ENCODE results near the gene A2M. TPM values are rescaled to one million over a fixed set of nuclear protein-coding genes. Genes with fewer than 3 reads are reported as not detected.
A peak's percentile ranks its signal among the peaks of the same experiment; 100 is the strongest.

A2M gene
- total and polyA plus RNA-seq, 4 donors: 1,731 to 2,622 (median 2,052) TPM

DNA sequence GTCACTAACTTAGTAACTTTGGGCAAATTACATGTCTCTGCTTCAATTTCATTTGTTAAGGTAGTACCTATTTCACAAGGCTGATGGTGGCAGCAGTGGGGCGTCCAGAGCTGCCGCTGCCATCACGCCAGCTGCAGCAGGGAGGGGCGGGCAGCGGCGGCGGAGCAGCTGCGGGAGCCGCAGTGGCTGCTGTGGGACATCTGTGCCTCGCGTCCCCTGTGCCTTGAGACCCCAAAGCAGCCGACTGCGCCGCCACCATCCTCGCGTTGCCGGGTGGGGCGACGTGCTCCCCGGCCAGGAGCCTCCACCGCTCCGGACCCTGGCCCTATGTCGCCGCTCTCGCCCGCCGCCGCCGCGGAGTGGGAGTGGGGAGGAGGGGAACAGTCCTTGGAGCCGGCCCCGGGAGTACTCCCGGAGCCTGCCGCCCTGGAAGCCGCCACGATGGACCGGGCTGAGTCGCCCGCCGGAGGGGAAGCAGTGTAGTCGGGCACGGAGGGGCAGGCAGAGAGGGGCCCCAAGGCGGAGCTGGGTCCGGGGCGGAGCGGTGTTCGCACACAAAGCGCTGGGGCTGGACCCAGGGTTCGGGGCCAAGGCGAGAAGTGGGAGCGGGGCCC, 51.4 kb downstream of the A2M start (continued):
- peak; percentile 32 for TF ChIP-seq CTCF (IDR thresholded peaks at IDR 0.05; ENCODE audit: low read depth, low read length, missing input control)

DNA sequence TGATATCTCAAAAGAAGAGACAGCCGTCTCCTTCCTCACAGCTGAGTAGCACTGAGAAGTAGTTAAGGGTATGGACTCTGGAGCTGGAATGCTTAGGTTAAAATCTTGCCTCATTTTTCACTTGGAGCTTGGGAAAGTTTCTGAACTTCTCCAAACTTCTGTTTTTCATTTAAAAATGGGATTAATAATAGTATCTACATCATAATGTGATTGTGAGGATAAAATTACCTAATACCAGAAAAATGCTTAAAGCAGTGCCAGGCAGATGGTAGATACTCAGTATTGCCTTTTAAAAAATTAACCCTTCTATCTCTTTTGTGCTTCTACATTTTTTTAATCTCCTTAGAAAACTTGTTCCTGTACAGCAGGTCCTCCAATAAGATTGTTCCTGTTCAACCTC, 63.1 kb downstream of the A2M start:
- TF ChIP-seq GABPA (IDR thresholded peaks at IDR 0.05 in 1 of 2, conservative IDR thresholded peaks at IDR 0.05 in 1 of 2) (no peak), FOXA1 (IDR thresholded peaks at IDR 0.05) (no peak), NR2F2 (IDR thresholded peaks at IDR 0.05) (no peak), ATF3 (IDR thresholded peaks at IDR 0.05) (no peak), EGR1 (IDR thresholded peaks at IDR 0.05; ENCODE audit: low read depth in 2 of 2) (no peak), ZBTB33 (IDR thresholded peaks at IDR 0.05) (no peak), TAF1 (conservative IDR thresholded peaks at IDR 0.05) (no peak), JUND (IDR thresholded peaks at IDR 0.05) (no peak), HNF4A (conservative IDR thresholded peaks at IDR 0.05) (no peak), YY1 (IDR thresholded peaks at IDR 0.05) (no peak), HNF4G (IDR thresholded peaks at IDR 0.05) (no peak), RXRA (IDR thresholded peaks at IDR 0.05) (no peak), RAD21 (IDR thresholded peaks at IDR 0.05) (no peak), REST (IDR thresholded peaks at IDR 0.05) (no peak), SP1 (IDR thresholded peaks at IDR 0.05) (no peak), CTCF (IDR thresholded peaks at IDR 0.05; ENCODE audit: low read depth, low read length, missing input control) (no peak), FOXA2 (IDR thresholded peaks at IDR 0.05) (no peak)
- TF ChIP-seq, protein P1, sequence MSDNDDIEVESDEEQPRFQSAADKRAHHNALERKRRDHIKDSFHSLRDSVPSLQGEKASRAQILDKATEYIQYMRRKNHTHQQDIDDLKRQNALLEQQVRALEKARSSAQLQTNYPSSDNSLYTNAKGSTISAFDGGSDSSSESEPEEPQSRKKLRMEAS (IDR thresholded peaks at IDR 0.05): no peak
- WGBS: 82% methylated on average over 1 of the region's 1 CpG
- no peak overlapping the region for H3K4me3 ChIP-seq (ENCODE audit: low read depth in 1 of 3, low read length in 3 of 3)
- no peak overlapping the region for H3K9ac ChIP-seq (ENCODE audit: low read depth in 1 of 2, low read length in 2 of 2)
- H3K9me3 ChIP-seq (ENCODE audit: control insufficient read depth in 4 of 4, low read length in 3 of 4): no peaks in the 10 kb centered on the region
- no peaks in the 10 kb centered on the region for H3K4me1 ChIP-seq (ENCODE audit: control insufficient read depth in 4 of 4, insufficient read depth in 4 of 4, low read length in 3 of 4)
- no peak for DNase-seq (ENCODE audit: low spot score)
- H3K36me3 ChIP-seq (ENCODE audit: control insufficient read depth in 4 of 4, insufficient read depth in 3 of 4, low read depth in 1 of 4, low read length in 3 of 4): no peaks in the 10 kb centered on the region
- H3K27me3 ChIP-seq (ENCODE audit: control insufficient read depth in 4 of 4, insufficient read depth in 4 of 4, low read length in 3 of 4): no peaks in the 10 kb centered on the region
- H3K27ac ChIP-seq (ENCODE audit: low read depth in 1 of 2, low read length in 2 of 2): no peak overlapping the region

Measured in liver (tissue), 9 donors.